Thyroid gland (tissue), 4 donors: ENCODE measurements around the gene THBS1. TPM values are rescaled to one million over a fixed set of nuclear protein-coding genes. Genes with fewer than 3 reads are reported as not detected.

Source experiments
- DNase-seq, 2 donors: peaks; one replicate each; pipeline ENCODE4 v3.0.0-alpha.2; 2019
- H3K27ac ChIP-seq, 3 donors: fragments of 200-600 bp; sonication (generic); 1 replicate in 2 of 3; 2 replicates in 1 of 3; pipeline ENCODE4 v1.5.1; 2016 to 2019; ENCODE audit warnings: mild to moderate bottlenecking in 1 of 3, moderate library complexity in 1 of 3
- H3K27me3 ChIP-seq: fragments of 200-600 bp; sonication (generic); one replicate; pipeline ENCODE4 v1.5.1; 2019
- H3K36me3 ChIP-seq, 2 donors: fragments of 200-600 bp; sonication (generic); one replicate each; pipeline ENCODE4 v1.5.1; 2016 to 2019
- H3K4me1 ChIP-seq, 2 donors: fragments of 200-600 bp; sonication (generic); one replicate each; pipeline ENCODE4 v1.5.1; 2017 to 2019
- H3K4me3 ChIP-seq, 3 donors: fragments of 200-600 bp; sonication (generic); replicated peaks in 1 of 3; 1 replicate in 2 of 3; 2 replicates in 1 of 3; pipeline ENCODE4 v1.5.1; 2016; ENCODE audit warnings: mild to moderate bottlenecking in 1 of 3
- H3K9me3 ChIP-seq: fragments of 200-600 bp; sonication (generic); one replicate; pipeline ENCODE4 v1.5.1; 2017
- POLR2A ChIP-seq, 2 donors: fragments of 450-650 bp; IDR thresholded peaks; one replicate each; pipeline ENCODE4 v1.6.1; 2017; ENCODE audit warnings: antibody characterized with exemption in 2 of 2, mild to moderate bottlenecking in 2 of 2, moderate library complexity in 1 of 2
- WGBS, 2 donors: methylation state at CpG; one replicate each; pipeline ENCODE4 v1.1.5; 2017; 5-methylcytosine and 5-hydroxymethylcytosine counted together
- intact Hi-C: fragments of 100-400 bp; cut with DNase I; formaldehyde crosslinking; loops from one replicate; pipeline ENCODE4 v1.15.1; 2023
- total RNA-seq, 4 donors: library from RNA; depleted of rRNA; stranded (reverse); fragments of >200 nt; gene quantifications; one replicate each; pipeline ENCODE4 v1.2.3, GENCODE V29; 2016
- TF ChIP-seq, protein P1 (sequence below), 6 experiments: fragments of 200-600 bp in 3 of 6; fragments of 450-650 bp in 3 of 6; sonication (generic) in 3 of 6; IDR thresholded peaks; one replicate each; pipeline ENCODE4 v1.5.1; 2016 to 2019; ENCODE audit warnings: antibody characterized with exemption in 6 of 6, mild to moderate bottlenecking in 2 of 6, inconsistent platforms in 1 of 6, moderate library complexity in 1 of 6

Gene THBS1
- total RNA-seq, 4 donors from 2014 or later = 15.3 to 155 (median 57.8) TPM

- 81 to 83% methylated on average over 4 of the region's 4 CpGs for WGBS, 2 donors
- no peak overlapping the region for H3K27ac ChIP-seq
- intact Hi-C loops = no loop called here
- no peak for DNase-seq
- H3K36me3 ChIP-seq = no peaks in the 10 kb centered on the region
- TF ChIP-seq POLR2A (IDR thresholded peaks at IDR 0.05) = no peak
- TF ChIP-seq, protein P1, sequence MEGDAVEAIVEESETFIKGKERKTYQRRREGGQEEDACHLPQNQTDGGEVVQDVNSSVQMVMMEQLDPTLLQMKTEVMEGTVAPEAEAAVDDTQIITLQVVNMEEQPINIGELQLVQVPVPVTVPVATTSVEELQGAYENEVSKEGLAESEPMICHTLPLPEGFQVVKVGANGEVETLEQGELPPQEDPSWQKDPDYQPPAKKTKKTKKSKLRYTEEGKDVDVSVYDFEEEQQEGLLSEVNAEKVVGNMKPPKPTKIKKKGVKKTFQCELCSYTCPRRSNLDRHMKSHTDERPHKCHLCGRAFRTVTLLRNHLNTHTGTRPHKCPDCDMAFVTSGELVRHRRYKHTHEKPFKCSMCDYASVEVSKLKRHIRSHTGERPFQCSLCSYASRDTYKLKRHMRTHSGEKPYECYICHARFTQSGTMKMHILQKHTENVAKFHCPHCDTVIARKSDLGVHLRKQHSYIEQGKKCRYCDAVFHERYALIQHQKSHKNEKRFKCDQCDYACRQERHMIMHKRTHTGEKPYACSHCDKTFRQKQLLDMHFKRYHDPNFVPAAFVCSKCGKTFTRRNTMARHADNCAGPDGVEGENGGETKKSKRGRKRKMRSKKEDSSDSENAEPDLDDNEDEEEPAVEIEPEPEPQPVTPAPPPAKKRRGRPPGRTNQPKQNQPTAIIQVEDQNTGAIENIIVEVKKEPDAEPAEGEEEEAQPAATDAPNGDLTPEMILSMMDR (IDR thresholded peaks at IDR 0.05) = no peak
- no peaks in the 10 kb centered on the region for H3K27me3 ChIP-seq
- no peaks in the 10 kb centered on the region for H3K9me3 ChIP-seq
- no peak overlapping the region for H3K4me3 ChIP-seq
- H3K4me1 ChIP-seq = peaks cover 0 to 5% of the 10 kb centered on the region in 2 donors
These were observed 25.0 kb upstream of the THBS1 start for GRCh38 chr15:39555885-39556284.

DNA sequence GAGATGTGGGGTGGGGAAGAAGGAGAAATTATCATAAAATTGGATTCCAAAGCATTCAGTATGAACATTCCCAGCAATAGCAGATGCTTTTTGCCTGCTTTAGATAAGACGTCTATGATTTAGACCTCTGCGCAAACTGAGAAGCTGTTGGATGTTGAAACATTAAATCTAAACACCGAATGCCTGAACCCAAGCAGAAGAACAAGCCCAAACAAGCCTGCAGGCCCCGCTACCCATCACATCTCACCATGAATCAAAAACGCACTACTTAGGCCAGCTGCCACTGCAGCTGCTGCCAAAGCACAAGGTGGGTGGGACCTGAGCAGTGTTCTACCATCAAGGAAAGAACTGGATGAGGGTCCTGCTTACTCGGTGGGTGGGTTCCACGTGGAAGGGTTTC is 24.4 kb upstream of the THBS1 start:
- intact Hi-C loops = no loop called here
- Histone ChIP-seq H3K36me3 (no peaks in the 10 kb centered on the region), H3K4me3 (no peak overlapping the region), H3K9me3 (no peaks in the 10 kb centered on the region), H3K27me3 (no peaks in the 10 kb centered on the region), H3K27ac (no peak overlapping the region), H3K4me1 (peaks cover 0 to 5% of the 10 kb centered on the region in 2 donors)
- TF ChIP-seq POLR2A (IDR thresholded peaks at IDR 0.05) = no peak
- TF ChIP-seq, protein P1 (IDR thresholded peaks at IDR 0.05) = no peak
- WGBS, 2 donors = 90 to 93% methylated on average over 7 of the region's 7 CpGs
- DNase-seq = no peak

DNA sequence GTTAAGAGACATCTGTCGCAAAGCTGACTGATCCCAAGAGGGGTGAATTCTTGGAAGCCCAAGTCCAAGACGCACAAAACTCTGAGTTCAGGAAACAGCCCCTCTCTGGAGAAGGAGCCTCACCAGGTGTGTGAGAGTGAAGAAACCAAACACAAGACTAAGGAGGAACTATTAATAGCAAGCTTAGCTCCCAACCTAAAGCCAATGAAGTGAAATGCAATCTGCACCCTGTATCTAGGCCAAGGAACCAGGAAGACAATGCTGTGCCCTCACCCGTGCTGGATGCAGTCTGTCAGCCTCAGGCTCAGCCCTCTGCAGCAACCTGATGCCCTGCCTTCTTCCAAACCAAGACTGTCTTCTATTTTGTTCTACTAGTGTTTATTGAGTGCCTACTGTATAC is 22.5 kb upstream of the THBS1 start:
- no peak for DNase-seq
- TF ChIP-seq, protein P1 (IDR thresholded peaks at IDR 0.05) = no peak
- TF ChIP-seq POLR2A (IDR thresholded peaks at IDR 0.05) = no peak
- Histone ChIP-seq H3K27me3 (no peaks in the 10 kb centered on the region), H3K36me3 (no peaks in the 10 kb centered on the region), H3K27ac (no peak overlapping the region), H3K4me3 (no peak overlapping the region), H3K9me3 (no peaks in the 10 kb centered on the region), H3K4me1 (peaks cover 0 to 5% of the 10 kb centered on the region in 2 donors)
- WGBS, 2 donors = 77 to 87% methylated on average over 3 of the region's 3 CpGs
- intact Hi-C loops = no loop called here

- H3K4me1 ChIP-seq = no peaks in the 10 kb centered on the region
- WGBS, 2 donors = 86 to 92% methylated on average over 4 of the region's 4 CpGs
- H3K27me3 ChIP-seq = no peaks in the 10 kb centered on the region
- no peak overlapping the region for H3K27ac ChIP-seq
- TF ChIP-seq, protein P1 (IDR thresholded peaks at IDR 0.05) = no peak
- TF ChIP-seq POLR2A (IDR thresholded peaks at IDR 0.05) = no peak
- intact Hi-C loops = no loop called here
- H3K4me3 ChIP-seq = no peak overlapping the region
- no peak for DNase-seq
- no peaks in the 10 kb centered on the region for H3K9me3 ChIP-seq
- H3K36me3 ChIP-seq = no peaks in the 10 kb centered on the region
These were observed 15.8 kb upstream of the THBS1 start for GRCh38 chr15:39564972-39565665.

DNA sequence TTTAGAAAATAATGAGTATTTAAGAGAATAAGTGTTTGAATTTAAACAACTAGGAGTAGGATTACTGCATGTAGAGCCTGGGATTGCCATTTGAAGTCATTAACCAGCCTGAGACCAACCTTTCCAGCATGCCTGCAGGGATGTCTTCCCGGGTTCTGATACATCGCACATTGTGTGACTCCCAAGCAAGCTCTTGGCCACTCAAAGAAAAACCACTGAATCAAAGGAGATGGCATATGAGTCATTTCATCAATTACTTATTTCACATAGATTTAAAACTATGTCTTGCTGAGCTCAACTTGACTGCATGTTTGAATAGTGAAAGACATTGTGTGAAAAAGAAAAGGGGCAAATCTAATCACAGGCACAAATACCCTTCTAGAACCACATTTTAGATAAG is 15.0 kb upstream of the THBS1 start:
- no peaks in the 10 kb centered on the region for H3K36me3 ChIP-seq
- no peaks in the 10 kb centered on the region for H3K9me3 ChIP-seq
- no peak overlapping the region for H3K4me3 ChIP-seq
- 95 to 96% methylated on average over 2 of the region's 2 CpGs for WGBS, 2 donors
- intact Hi-C loops = no loop called here
- TF ChIP-seq, protein P1 (IDR thresholded peaks at IDR 0.05) = no peak
- no peak for TF ChIP-seq POLR2A (IDR thresholded peaks at IDR 0.05)
- H3K27ac ChIP-seq = no peak overlapping the region
- no peaks in the 10 kb centered on the region for H3K27me3 ChIP-seq
- H3K4me1 ChIP-seq = no peaks in the 10 kb centered on the region
- DNase-seq = no peak
